Measurements from ENCODE around the gene FHL5.
"Not testable (repeated sequence)": the region's sequence is repeated elsewhere in the genome, so short reads cannot be mapped to it uniquely, and the experiment has no call there.

The FHL5 gene

DNA sequence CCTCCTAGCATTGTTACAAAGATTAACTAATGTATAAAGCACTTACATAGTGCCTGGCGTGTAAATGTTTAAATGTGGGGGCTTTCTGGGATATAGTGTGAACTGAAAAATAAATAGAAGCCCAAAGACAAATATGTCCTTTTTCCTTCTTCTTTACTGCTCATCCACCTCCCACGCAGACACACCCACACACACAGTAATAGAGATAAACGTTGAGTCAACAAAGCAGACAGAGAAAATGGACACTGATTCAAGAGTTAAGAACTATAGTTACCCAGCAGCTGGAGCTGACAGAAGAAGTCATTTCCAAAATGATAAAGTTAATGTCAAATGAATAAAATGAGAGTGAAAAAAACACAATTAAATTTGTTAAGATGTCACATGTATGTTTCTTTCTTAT is 68.3 kb downstream of the FHL5 start:
- H3K27ac ChIP-seq = no peak overlapping the region
- no peak overlapping the region for H3K4me3 ChIP-seq (IDR thresholded peaks at IDR 0.05; ENCODE audit: insufficient read depth, low read depth, low read length)
- no peaks in the 10 kb centered on the region for H3K36me3 ChIP-seq (ENCODE audit: insufficient read depth)
- no peak overlapping the region for H2AFZ ChIP-seq (ENCODE audit: low read depth)
- H3K27me3 ChIP-seq (ENCODE audit: insufficient read depth, low read depth) = no peaks in the 10 kb centered on the region
- no peak overlapping the region for H3K4me2 ChIP-seq
- H4K20me1 ChIP-seq (ENCODE audit: insufficient read depth) = no peaks in the 10 kb centered on the region
- H3K4me1 ChIP-seq (ENCODE audit: low read depth, poor library complexity, severe bottlenecking) = peaks cover 6% of the 10 kb centered on the region
- TF ChIP-seq, protein P1, sequence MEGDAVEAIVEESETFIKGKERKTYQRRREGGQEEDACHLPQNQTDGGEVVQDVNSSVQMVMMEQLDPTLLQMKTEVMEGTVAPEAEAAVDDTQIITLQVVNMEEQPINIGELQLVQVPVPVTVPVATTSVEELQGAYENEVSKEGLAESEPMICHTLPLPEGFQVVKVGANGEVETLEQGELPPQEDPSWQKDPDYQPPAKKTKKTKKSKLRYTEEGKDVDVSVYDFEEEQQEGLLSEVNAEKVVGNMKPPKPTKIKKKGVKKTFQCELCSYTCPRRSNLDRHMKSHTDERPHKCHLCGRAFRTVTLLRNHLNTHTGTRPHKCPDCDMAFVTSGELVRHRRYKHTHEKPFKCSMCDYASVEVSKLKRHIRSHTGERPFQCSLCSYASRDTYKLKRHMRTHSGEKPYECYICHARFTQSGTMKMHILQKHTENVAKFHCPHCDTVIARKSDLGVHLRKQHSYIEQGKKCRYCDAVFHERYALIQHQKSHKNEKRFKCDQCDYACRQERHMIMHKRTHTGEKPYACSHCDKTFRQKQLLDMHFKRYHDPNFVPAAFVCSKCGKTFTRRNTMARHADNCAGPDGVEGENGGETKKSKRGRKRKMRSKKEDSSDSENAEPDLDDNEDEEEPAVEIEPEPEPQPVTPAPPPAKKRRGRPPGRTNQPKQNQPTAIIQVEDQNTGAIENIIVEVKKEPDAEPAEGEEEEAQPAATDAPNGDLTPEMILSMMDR (conservative IDR thresholded peaks at IDR 0.05; ENCODE audit: low read depth, low read length) = no peak
- H3K9ac ChIP-seq = no peak overlapping the region
- no peaks in the 10 kb centered on the region for H3K79me2 ChIP-seq (ENCODE audit: insufficient read depth, low read depth)

DNA sequence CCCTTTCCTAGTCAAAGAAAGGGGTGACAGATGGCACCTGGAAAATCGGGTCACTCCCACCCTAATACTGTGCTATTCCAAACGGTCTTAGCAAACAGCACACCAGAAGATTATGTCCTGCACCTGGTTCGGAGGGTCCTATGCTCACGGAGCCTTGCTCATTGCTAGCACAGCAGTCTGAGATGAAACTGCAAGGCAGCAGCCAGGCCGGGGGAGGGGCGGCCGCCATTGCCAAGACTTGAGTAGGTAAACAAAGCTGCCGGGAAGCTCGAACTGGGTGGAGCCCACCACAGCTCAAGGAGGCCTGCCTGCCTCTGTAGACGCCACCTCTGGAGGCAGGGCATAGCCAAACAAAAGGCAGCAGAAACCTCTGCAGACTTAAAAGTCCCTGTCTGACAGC is 75.1 kb downstream of the FHL5 start:
- H2AFZ ChIP-seq (ENCODE audit: low read depth); H3K9ac ChIP-seq; H3K4me2 ChIP-seq; H3K27me3 ChIP-seq (ENCODE audit: insufficient read depth, low read depth); H3K4me3 ChIP-seq (IDR thresholded peaks at IDR 0.05; ENCODE audit: insufficient read depth, low read depth, low read length); H3K27ac ChIP-seq; H3K79me2 ChIP-seq (ENCODE audit: insufficient read depth, low read depth); H3K36me3 ChIP-seq (ENCODE audit: insufficient read depth); H3K4me1 ChIP-seq (ENCODE audit: low read depth, poor library complexity, severe bottlenecking); H4K20me1 ChIP-seq (ENCODE audit: insufficient read depth): not testable (repeated sequence)

GRCh38 chr6:96645106-96645505 is 82.2 kb downstream of the FHL5 start:
- H3K36me3 ChIP-seq (ENCODE audit: insufficient read depth) = no peaks in the 10 kb centered on the region
- no peak overlapping the region for H2AFZ ChIP-seq (ENCODE audit: low read depth)
- no peak overlapping the region for H3K4me3 ChIP-seq (IDR thresholded peaks at IDR 0.05; ENCODE audit: insufficient read depth, low read depth, low read length)
- no peaks in the 10 kb centered on the region for H3K79me2 ChIP-seq (ENCODE audit: insufficient read depth, low read depth)
- TF ChIP-seq, protein P1 (conservative IDR thresholded peaks at IDR 0.05; ENCODE audit: low read depth, low read length) = no peak
- no peak overlapping the region for H3K4me2 ChIP-seq
- no peaks in the 10 kb centered on the region for H4K20me1 ChIP-seq (ENCODE audit: insufficient read depth)
- H3K4me1 ChIP-seq (ENCODE audit: low read depth, poor library complexity, severe bottlenecking) = peaks cover 7% of the 10 kb centered on the region
- no peak overlapping the region for H3K9ac ChIP-seq
- H3K27me3 ChIP-seq (ENCODE audit: insufficient read depth, low read depth) = no peaks in the 10 kb centered on the region
- no peak overlapping the region for H3K27ac ChIP-seq

GRCh38 chr6:96649926-96650325 is 87.0 kb downstream of the FHL5 start:
- no peak overlapping the region for H3K4me3 ChIP-seq (IDR thresholded peaks at IDR 0.05; ENCODE audit: insufficient read depth, low read depth, low read length)
- H3K36me3 ChIP-seq (ENCODE audit: insufficient read depth) = no peaks in the 10 kb centered on the region
- no peaks in the 10 kb centered on the region for H3K79me2 ChIP-seq (ENCODE audit: insufficient read depth, low read depth)
- peaks cover 35% of the 10 kb centered on the region for H3K4me1 ChIP-seq (ENCODE audit: low read depth, poor library complexity, severe bottlenecking)
- TF ChIP-seq, protein P1 (conservative IDR thresholded peaks at IDR 0.05; ENCODE audit: low read depth, low read length) = no peak
- H3K9ac ChIP-seq = no peak overlapping the region
- no peaks in the 10 kb centered on the region for H3K27me3 ChIP-seq (ENCODE audit: insufficient read depth, low read depth)
- no peaks in the 10 kb centered on the region for H4K20me1 ChIP-seq (ENCODE audit: insufficient read depth)
- H3K27ac ChIP-seq = no peak overlapping the region
- H2AFZ ChIP-seq (ENCODE audit: low read depth) = peak overlapping the region; percentile 26; the same call in 1 of the 2 replicates
- H3K4me2 ChIP-seq = peak overlapping the region; percentile 42

GRCh38 chr6:96651816-96652215 is 88.9 kb downstream of the FHL5 start:
- peak overlapping the region; percentile 26; the same call in 1 of the 2 replicates for H2AFZ ChIP-seq (ENCODE audit: low read depth)
- no peak overlapping the region for H3K27ac ChIP-seq
- peak overlapping the region; percentile 51 for H3K4me2 ChIP-seq
- peaks cover 35% of the 10 kb centered on the region for H3K4me1 ChIP-seq (ENCODE audit: low read depth, poor library complexity, severe bottlenecking)
- H3K36me3 ChIP-seq (ENCODE audit: insufficient read depth) = no peaks in the 10 kb centered on the region
- no peak overlapping the region for H3K4me3 ChIP-seq (IDR thresholded peaks at IDR 0.05; ENCODE audit: insufficient read depth, low read depth, low read length)
- H3K79me2 ChIP-seq (ENCODE audit: insufficient read depth, low read depth) = no peaks in the 10 kb centered on the region
- H3K27me3 ChIP-seq (ENCODE audit: insufficient read depth, low read depth) = no peaks in the 10 kb centered on the region
- no peaks in the 10 kb centered on the region for H4K20me1 ChIP-seq (ENCODE audit: insufficient read depth)
- H3K9ac ChIP-seq = no peak overlapping the region
- TF ChIP-seq, protein P1 (conservative IDR thresholded peaks at IDR 0.05; ENCODE audit: low read depth, low read length) = no peak
